MV-4-11 (cell line): ENCODE measurements around the gene ERVK3-1.

Experiments used
- DNase-seq: peaks from one replicate; lab custom pipeline; 2025; lab: John Stamatoyannopoulos, UW

The ERVK3-1 gene

GRCh38 chr19:58364146-58364545 is 59.0 kb downstream of the ERVK3-1 start:
- DNase-seq: peak; percentile 99
